ENCODE data around the gene DMRTC2.

The DMRTC2 gene

GRCh38 chr19:41804336-41804735 lies 40.5 kb upstream of the DMRTC2 start:
- DNase-seq (ENCODE audit: low spot score) = no peak
- TF ChIP-seq CTCF (IDR thresholded peaks at IDR 0.05; ENCODE audit: extremely low read depth, missing control alignments) = no peak

GRCh38 chr19:41807176-41807575 lies 37.7 kb upstream of the DMRTC2 start:
- TF ChIP-seq CTCF (IDR thresholded peaks at IDR 0.05; ENCODE audit: extremely low read depth, missing control alignments) = no peak
- DNase-seq (ENCODE audit: low spot score) = no peak

- no peak for DNase-seq (ENCODE audit: low spot score)
- TF ChIP-seq CTCF (IDR thresholded peaks at IDR 0.05; ENCODE audit: extremely low read depth, missing control alignments) = no peak
Measured at GRCh38 chr19:41808663-41809566, 35.9 kb upstream of the DMRTC2 start.

- DNase-seq (ENCODE audit: low spot score) = no peak
- TF ChIP-seq CTCF (IDR thresholded peaks at IDR 0.05; ENCODE audit: extremely low read depth, missing control alignments) = no peak
Measured at GRCh38 chr19:41810301-41810700, 34.5 kb upstream of the DMRTC2 start.

- TF ChIP-seq CTCF (IDR thresholded peaks at IDR 0.05; ENCODE audit: extremely low read depth, missing control alignments) = no peak
- DNase-seq (ENCODE audit: low spot score) = no peak
Measured at GRCh38 chr19:41811036-41811435, 33.8 kb upstream of the DMRTC2 start.

- DNase-seq (ENCODE audit: low spot score) = no peak
- TF ChIP-seq CTCF (IDR thresholded peaks at IDR 0.05; ENCODE audit: extremely low read depth, missing control alignments) = no peak
Measured at GRCh38 chr19:41811981-41812380, 32.9 kb upstream of the DMRTC2 start.

GRCh38 chr19:41813911-41814310 lies 30.9 kb upstream of the DMRTC2 start:
- TF ChIP-seq CTCF (IDR thresholded peaks at IDR 0.05; ENCODE audit: extremely low read depth, missing control alignments) = no peak
- no peak for DNase-seq (ENCODE audit: low spot score)
